ENCODE data around the gene PWWP2B.
A peak's percentile ranks its signal among the peaks of the same experiment; 100 is the strongest.
"Not testable (repeated sequence)": the region's sequence is repeated elsewhere in the genome, so short reads cannot be mapped to it uniquely, and the experiment has no call there.

The PWWP2B gene

DNA sequence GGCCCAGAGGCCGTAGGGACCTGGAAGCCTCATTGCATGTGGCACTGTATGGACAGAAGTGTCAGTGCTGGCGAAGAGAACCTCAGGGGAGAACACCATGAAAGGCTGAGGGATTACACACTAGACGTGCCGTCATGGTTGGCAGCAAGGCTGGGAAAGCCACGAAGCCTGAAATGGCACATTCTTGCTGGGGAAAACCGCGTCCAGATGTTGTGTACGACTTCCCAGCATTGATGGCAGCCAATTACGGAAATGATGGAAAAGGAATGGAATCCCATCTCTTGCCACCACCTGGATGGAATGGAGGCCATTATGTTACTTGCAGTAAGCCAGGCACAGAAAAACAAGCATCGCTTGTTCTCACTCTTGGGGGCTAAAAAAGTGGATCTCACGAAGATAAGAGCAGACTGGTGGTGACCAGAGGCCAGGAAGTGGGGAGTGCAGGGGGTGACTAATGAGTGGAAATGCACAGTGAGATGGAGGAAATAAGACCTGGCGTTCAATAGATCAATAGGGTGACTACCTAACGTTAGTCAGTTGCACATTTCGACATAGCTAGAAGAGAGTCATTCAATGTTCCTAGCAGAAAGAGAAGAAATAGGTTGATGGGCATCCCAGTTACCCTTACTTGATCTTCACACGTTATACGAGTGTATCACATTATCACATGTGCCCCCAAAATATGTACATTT lies 14.6 kb upstream of the PWWP2B start:
- peak; percentile 54 for DNase-seq

DNA sequence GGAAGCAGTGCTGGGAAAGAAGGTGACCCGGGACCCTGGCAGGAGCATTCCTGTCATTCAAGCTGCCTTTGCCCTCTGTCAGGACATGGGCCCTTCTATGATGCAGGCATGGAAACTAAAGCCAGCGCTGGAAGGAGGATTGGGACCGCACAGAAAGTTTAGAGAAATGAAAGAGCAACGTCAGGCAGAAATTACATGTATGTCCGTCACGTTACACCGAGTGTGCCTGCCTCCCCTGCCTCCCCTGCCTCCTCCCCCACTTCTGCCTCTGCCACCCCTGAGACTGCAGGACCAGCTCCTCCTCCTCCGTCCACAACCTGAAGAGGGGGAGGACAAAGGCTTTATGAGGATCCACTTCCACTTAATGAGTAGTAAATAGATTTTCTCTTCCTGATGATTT lies 13.9 kb upstream of the PWWP2B start:
- no peak for DNase-seq

GRCh38 chr10:132383751-132384196 lies 13.2 kb upstream of the PWWP2B start:
- no peak for DNase-seq

DNA sequence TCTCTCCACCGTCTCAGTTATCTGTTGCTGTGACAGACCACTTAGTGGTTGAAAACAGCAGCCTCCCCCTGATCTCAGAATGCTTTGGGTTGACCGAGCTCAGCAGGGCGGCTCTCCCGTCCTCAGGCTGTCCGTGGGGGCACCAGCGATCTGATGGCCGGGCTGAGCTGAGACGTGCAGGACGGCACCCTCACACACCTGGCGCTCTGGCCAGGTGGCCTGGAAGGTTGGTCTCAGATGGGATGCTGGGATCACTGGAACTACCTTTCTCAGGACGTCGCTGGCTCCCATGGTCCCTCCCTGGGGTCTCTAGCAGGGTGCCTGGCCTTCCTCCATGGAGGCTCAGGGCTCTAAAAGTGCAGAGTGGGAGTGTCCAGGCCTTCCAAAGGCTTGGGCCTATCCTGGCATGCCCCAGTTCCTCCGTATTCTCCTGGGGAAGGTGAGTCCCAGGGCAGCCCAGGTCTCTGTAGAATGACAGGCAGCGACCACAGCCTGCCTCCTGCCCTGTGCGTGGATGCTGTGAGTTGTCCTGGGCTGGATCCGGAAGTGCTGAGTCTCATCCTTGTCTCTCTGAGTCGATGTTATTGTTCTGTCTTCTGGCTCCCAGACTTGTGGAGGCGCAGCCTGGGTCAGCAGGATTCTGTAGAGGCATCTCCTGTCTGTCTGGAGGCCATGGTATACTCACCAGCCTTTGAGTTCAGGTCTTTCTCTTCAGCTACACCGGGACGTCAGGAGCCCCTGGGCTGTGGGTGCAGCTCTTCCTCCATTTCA lies 12.2 kb upstream of the PWWP2B start:
- DNase-seq, result no peak

- DNase-seq, result no peak
These were observed 11.7 kb upstream of the PWWP2B start for GRCh38 chr10:132385389-132385667.

GRCh38 chr10:132385721-132386418 lies 11.1 kb upstream of the PWWP2B start:
- no peak for DNase-seq

GRCh38 chr10:132386419-132386831 lies 10.6 kb upstream of the PWWP2B start:
- DNase-seq, result no peak

DNA sequence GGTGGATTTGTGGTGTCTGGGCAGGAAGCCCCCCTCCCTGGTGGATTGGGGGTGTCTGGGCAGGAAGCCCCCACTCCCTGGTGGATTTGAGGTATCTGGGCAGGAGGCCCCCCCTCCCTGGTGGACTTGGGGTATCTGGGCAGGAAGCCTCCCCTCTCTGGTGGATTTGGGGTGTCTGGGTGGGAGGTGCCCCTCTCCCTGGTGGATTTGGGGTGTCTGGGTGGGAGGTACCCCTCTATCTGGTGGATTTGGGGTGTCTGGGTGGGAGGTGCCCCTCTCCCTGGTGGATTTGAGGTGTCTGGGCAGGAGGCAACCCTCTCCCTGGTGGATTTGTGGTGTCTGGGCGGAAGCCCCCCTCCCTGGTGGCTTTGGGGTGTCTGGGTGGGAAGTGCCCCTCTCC lies 10.1 kb upstream of the PWWP2B start:
- not testable (repeated sequence) for DNase-seq

DNA sequence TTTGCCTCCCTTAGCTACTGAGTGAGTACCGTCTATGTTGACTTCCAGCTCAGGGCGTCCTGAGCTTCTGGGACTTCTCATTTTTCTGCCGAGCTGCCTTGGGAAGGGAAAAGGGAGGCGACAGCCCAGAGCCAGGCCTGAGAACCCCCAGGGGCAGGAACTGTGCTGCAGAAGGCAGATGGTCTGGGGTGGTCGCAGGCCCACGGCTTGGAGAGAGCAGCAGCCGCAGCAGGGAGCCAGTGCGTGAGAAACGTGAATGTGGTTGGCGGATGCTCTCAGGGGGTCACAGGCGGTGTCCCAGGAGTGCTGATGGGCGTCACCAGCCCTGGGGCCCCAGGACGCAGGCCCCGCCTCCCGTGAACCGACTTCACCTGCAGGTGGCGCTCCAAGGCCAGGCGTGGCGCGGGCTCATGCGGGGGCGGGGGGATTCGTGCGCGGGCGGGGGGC lies 9.2 kb upstream of the PWWP2B start:
- DNase-seq, result peak; percentile 53

DNA sequence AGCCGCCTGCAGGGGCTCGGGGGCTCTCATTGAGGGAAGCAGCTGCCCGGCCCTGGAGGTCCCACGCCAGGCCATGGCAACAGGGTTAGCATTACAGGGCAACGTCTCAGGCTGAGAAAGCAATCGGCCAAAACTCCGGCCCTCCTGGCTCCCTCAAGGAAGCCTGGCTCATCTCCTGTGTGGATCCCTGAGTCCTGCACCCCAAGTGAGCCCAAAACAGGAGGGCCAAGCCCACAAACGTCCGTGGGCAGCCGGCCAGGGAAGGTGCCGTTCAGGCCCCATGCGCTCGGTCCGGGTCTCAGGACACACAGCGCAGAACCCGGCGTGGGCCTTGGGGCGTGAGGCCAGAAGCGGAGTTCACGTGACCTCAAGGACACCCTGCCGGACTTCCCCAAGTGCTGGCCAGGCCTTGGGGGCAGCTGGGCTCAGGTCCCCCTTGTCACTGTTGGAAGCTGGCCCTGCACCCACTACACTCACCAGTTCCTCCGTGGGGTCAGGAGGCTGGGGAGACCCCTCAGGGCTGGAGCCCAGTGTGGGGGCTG lies 8.0 kb upstream of the PWWP2B start:
- peak; percentile 23 for DNase-seq

GRCh38 chr10:132389433-132390169 lies 7.4 kb upstream of the PWWP2B start:
- DNase-seq, result no peak

GRCh38 chr10:132390170-132390920 lies 6.7 kb upstream of the PWWP2B start:
- DNase-seq, result no peak

GRCh38 chr10:132390921-132391675 lies 5.9 kb upstream of the PWWP2B start:
- DNase-seq, result no peak

DNA sequence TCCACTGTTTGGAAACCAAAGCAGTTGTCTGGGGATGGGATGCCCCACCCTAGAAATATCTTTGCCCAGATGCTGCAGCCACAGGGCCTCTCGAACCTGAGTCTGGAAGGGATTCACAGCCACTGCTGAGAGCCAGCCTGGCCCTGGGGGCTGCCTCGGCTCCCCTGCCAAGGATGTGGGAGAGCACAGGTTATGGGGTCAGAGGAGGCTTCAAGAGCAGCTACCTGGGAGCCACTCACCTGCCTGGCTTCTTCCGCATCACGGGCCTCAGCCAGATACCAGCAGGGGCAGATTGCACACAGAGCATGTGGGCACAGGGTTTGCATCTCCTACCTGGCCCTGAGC lies 5.4 kb upstream of the PWWP2B start:
- no peak for DNase-seq

- no peak for DNase-seq
These were observed 4.7 kb upstream of the PWWP2B start for GRCh38 chr10:132392184-132392800.

- peak; percentile 81 for DNase-seq
These were observed 3.9 kb upstream of the PWWP2B start for GRCh38 chr10:132392811-132393694.

DNA sequence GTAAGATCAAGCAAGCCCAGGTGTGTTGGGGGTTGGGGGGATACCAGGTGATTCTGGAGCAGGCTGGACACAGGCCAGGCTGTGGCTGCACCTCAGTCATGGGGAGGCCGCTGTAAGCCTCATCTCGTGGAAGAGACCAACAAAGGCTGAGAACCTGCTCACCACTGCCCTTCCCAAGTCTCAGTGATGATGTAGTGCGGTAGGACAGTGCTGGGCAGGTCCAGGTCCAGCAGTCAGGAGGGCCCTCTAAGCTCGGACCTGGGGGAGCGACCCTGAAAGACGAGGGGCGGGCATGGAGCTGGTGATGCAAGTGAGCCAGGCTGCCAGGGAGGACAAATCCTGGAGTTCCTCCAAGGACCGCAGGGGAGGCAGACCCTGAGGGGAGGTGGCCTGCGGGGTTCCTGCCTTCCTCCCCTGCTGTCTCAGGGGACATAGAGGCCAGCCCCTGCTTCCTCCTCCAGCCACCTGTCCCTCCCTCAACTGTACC lies 3.3 kb upstream of the PWWP2B start:
- no peak for DNase-seq

DNA sequence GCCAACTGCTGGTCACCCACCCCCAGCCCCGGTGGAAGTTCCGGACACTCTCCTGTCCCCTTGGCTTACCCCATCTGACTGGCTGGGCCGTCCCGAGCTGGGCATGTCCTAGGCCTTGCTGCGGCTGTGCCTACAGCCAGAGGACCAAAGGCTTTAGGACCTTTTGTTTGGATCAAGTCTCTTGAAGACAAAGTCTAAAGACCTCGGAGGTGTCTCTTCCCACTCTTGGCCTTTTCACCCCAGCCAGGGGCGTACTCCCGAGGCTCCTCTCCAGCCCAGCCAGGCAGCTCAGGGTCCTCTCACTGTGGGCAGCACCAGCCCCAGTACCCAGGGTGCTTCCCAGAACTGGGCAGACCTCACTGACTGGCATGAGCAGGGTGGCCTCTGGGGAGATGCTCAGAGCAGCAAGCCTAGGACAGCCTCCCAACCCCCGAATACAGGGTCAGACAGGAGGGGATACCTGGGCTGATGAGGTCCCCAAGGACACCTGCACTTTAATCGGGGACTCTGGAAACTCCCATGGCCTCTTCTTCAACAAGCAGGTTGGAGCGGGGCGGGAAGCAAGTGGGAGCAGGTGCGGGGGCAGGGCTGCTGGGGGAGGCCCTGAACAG lies 2.7 kb upstream of the PWWP2B start:
- DNase-seq, result no peak

Data from EL (cell line).